Testis (tissue), 3 donors: ENCODE results near the gene CDK5R1. TPM values are rescaled to one million over a fixed set of nuclear protein-coding genes. Genes with fewer than 3 reads are reported as not detected.

ENCODE experiments used
- DNase-seq: peaks from one replicate; pipeline ENCODE4 v3.0.0-alpha.2; 2019
- H3K27ac ChIP-seq, 2 donors: fragments of 200-600 bp; sonication (generic); one replicate each; pipeline ENCODE4 v1.5.1; 2019
- H3K27me3 ChIP-seq: fragments of 200-600 bp; sonication (generic); one replicate; pipeline ENCODE4 v1.5.1; 2019
- H3K36me3 ChIP-seq: fragments of 200-600 bp; sonication (generic); one replicate; pipeline ENCODE4 v1.5.1; 2017; ENCODE audit warnings: low read depth; ENCODE audit errors: missing control alignments
- H3K4me1 ChIP-seq: fragments of 200-600 bp; sonication (generic); one replicate; pipeline ENCODE4 v1.5.1; 2019
- H3K4me3 ChIP-seq, 2 donors: fragments of 200-600 bp; sonication (generic); one replicate each; pipeline ENCODE4 v1.5.1; 2017 to 2019
- H3K9me3 ChIP-seq: fragments of 200-600 bp; sonication (generic); one replicate; pipeline ENCODE4 v1.5.1; 2017
- CTCF ChIP-seq, 3 experiments: fragments of 450-650 bp in 2 of 3; fragments of 200-600 bp in 1 of 3; sonication (generic) in 1 of 3; IDR thresholded peaks; one replicate each; pipeline ENCODE4 v1.5.1; 2016 to 2019; ENCODE audit warnings: antibody characterized with exemption in 3 of 3, mild to moderate bottlenecking in 2 of 3, moderate library complexity in 1 of 3
- POLR2A ChIP-seq: fragments of 450-650 bp; IDR thresholded peaks from one replicate; pipeline ENCODE4 v1.6.1; 2017; ENCODE audit warnings: antibody characterized with exemption, mild to moderate bottlenecking, moderate library complexity
- WGBS, 2 donors: methylation state at CpG; one replicate each; pipeline ENCODE4 v1.1.5; 2018; 5-methylcytosine and 5-hydroxymethylcytosine counted together
- intact Hi-C: fragments of 100-400 bp; cut with DNase I; formaldehyde crosslinking; loops from one replicate; pipeline ENCODE4 v1.15.1; 2023; ENCODE audit warnings: low total_unique reads
- polyA plus RNA-seq: library from polyadenylated mRNA; stranded (reverse); fragments of 350-450 nt; fragmentation: Illumina TruSeq; extraction: RNeasy Lipid Tissue Mini Kit (QIAGEN cat#74804); gene quantifications from one replicate; pipeline ENCODE4 v1.2.3, GENCODE V29; 2014; ENCODE audit warnings: low read depth, low replicate concordance; ENCODE audit not compliant: insufficient read depth
- total RNA-seq, 2 donors: library from RNA; depleted of rRNA; stranded (reverse); fragments of >200 nt; gene quantifications; one replicate each; pipeline ENCODE4 v1.2.3, GENCODE V29; 2016

CDK5R1 gene
- total and polyA plus RNA-seq, 3 donors from 2014 or later: 13.2 to 17.0 (median 16.2) TPM

GRCh38 chr17:32502013-32502412, 15.2 kb downstream of the CDK5R1 start:
- DNase-seq: no peak
- no peaks in the 10 kb centered on the region for H3K9me3 ChIP-seq
- H3K4me1 ChIP-seq: no peaks in the 10 kb centered on the region
- H3K4me3 ChIP-seq: no peak overlapping the region
- no peak overlapping the region for H3K27ac ChIP-seq
- intact Hi-C loops: no loop called here
- H3K27me3 ChIP-seq: no peaks in the 10 kb centered on the region
- WGBS, 2 donors: 93% methylated on average over 3 of the region's 3 CpGs
- TF ChIP-seq POLR2A: no peak
- no peak for TF ChIP-seq CTCF (IDR thresholded peaks at IDR 0.05)
- H3K36me3 ChIP-seq: no peaks in the 10 kb centered on the region

- Histone ChIP-seq H3K36me3 (no peaks in the 10 kb centered on the region), H3K4me1 (no peaks in the 10 kb centered on the region), H3K27ac (no peak overlapping the region), H3K9me3 (no peaks in the 10 kb centered on the region), H3K27me3 (no peaks in the 10 kb centered on the region), H3K4me3 (no peak overlapping the region)
- TF ChIP-seq CTCF (IDR thresholded peaks at IDR 0.05) (no peak), POLR2A (no peak)
- DNase-seq: no peak
- intact Hi-C loops: no loop called here
- WGBS, 2 donors: 64 to 69% methylated on average over 10 of the region's 10 CpGs
These were observed 15.9 kb downstream of the CDK5R1 start for GRCh38 chr17:32502710-32503109.

GRCh38 chr17:32503251-32504165, 16.7 kb downstream of the CDK5R1 start:
- Histone ChIP-seq H3K27me3 (no peaks in the 10 kb centered on the region), H3K4me3 (no peak overlapping the region), H3K9me3 (no peaks in the 10 kb centered on the region), H3K27ac (no peak overlapping the region), H3K36me3 (no peaks in the 10 kb centered on the region), H3K4me1 (no peaks in the 10 kb centered on the region)
- WGBS, 2 donors: 73 to 87% methylated on average over 6 to 7 of the region's 7 CpGs
- no peak for DNase-seq
- TF ChIP-seq CTCF (IDR thresholded peaks at IDR 0.05) (no peak), POLR2A (no peak)
- intact Hi-C loops: no loop called here

- Histone ChIP-seq H3K27ac (no peak overlapping the region), H3K36me3 (no peaks in the 10 kb centered on the region), H3K4me1 (no peaks in the 10 kb centered on the region), H3K9me3 (no peaks in the 10 kb centered on the region), H3K27me3 (no peaks in the 10 kb centered on the region), H3K4me3 (no peak overlapping the region)
- DNase-seq: no peak
- intact Hi-C loops: no loop called here
- WGBS, 2 donors: 89 to 90% methylated on average over 14 to 18 of the region's 18 CpGs
- no peak for TF ChIP-seq CTCF (IDR thresholded peaks at IDR 0.05)
- TF ChIP-seq POLR2A: no peak
These were observed 17.6 kb downstream of the CDK5R1 start for GRCh38 chr17:32504166-32504990.
